ENCODE measurements around the gene HACD4.

DNA sequence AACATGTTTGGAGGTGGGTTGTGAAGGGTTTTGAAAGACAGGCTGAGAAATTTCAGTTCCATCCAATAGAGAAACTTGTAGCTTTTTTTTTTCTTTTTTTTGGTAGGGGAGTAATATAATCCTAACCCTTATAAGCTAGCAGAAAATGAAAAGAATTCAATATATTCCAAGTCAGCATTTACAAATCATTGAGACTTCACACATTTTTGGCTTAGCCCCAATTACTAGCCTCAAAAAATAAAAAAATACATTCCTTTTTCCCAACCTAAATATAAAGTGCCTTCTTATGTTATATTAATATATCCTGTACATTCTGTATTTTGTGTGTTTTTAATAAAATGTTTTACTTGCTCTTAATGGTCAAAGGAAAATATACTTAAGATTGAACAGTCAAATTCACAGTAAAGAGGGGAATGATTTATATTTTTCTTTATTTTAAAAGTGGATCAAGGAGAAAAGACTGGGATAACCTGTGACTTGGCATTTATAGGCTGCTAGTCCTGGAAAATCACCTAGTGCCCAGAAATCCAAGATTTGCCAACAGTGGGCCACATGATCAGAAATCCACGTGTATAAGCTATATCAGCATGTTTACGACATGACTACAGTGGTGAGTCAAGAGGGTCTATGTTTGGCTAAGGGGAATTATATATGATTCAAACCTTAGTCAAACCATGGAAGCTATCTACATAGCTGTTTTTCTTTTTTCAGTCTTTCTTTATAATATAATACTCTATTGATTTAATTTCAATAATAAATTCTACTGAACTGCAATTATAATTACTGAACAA, 14.5 kb downstream of the HACD4 start:
- TF ChIP-seq POLR2A (IDR thresholded peaks at IDR 0.05), result no peak
- TF ChIP-seq POLR2AphosphoS5 (IDR thresholded peaks at IDR 0.05), result no peak
